T-helper 17 cell (primary cell): ENCODE measurements around the gene TMEM176B. TPM values are rescaled to one million over a fixed set of nuclear protein-coding genes. Genes with fewer than 3 reads are reported as not detected.

Experiments used
- ATAC-seq: fragments of 150-1000 bp; cut with Tn5 transposase; 2 replicates; pipeline ENCODE4 v1.10.0; 2021; ENCODE audit warnings: mild to moderate bottlenecking, moderate library complexity
- DNase-seq, 3 donors: peaks; one replicate each; pipeline versions ENCODE4 v3.0.0 to v3.0.0-alpha.2; 2020 to 2021
- H3K9me3 ChIP-seq: one replicate; pipeline ENCODE4 v1.7.0; 2013; ENCODE audit warnings: low read length, mild to moderate bottlenecking; ENCODE audit not compliant: control insufficient read depth, poor library complexity, severe bottlenecking
- H3K27ac Mint-ChIP-seq: one replicate; pipeline ENCODE4 v1.8.0; 2022; ENCODE audit warnings: mild to moderate bottlenecking, moderate library complexity, mixed read lengths
- H3K27me3 Mint-ChIP-seq: one replicate; pipeline ENCODE4 v1.8.0; 2022; ENCODE audit warnings: mixed read lengths
- H3K36me3 Mint-ChIP-seq: one replicate; pipeline ENCODE4 v1.8.0; 2022; ENCODE audit warnings: low read depth, mixed read lengths
- H3K4me1 Mint-ChIP-seq: one replicate; pipeline ENCODE4 v1.8.0; 2022; ENCODE audit warnings: mild to moderate bottlenecking, mixed read lengths
- H3K4me3 Mint-ChIP-seq: one replicate; pipeline ENCODE4 v1.8.0; 2022; ENCODE audit warnings: mild to moderate bottlenecking, moderate library complexity, mixed read lengths
- total RNA-seq, 4 donors: library from RNA in 2 of 4; stranded (reverse) in 2 of 4; gene quantifications; one replicate each; pipeline ENCODE4 v1.2.3 and lab custom pipeline; 2022 to 2026

TMEM176B gene
- total RNA-seq, 2 donors from 2014 or later, result not detected

- H3K9me3 ChIP-seq, result no peaks in the 10 kb centered on the region
- peak overlapping the region; percentile 98 for H3K4me3 Mint-ChIP-seq
- ATAC-seq (peak; percentile 51), DNase-seq (no peak)
- peak overlapping the region; percentile 98 for H3K27ac Mint-ChIP-seq
- H3K27me3 Mint-ChIP-seq, result no peaks in the 10 kb centered on the region
- peaks cover 73% of the 10 kb centered on the region for H3K4me1 Mint-ChIP-seq
- H3K36me3 Mint-ChIP-seq, result peaks cover 18% of the 10 kb centered on the region
Measured at GRCh38 chr7:150746921-150747320, 53.2 kb downstream of the TMEM176B start.

- ATAC-seq (no peak), DNase-seq (no peak)
- Mint-ChIP-seq H3K4me3 (peak overlapping the region; percentile 98), H3K36me3 (peaks cover 26% of the 10 kb centered on the region), H3K27ac (peak overlapping the region; percentile 98), H3K4me1 (peaks cover 82% of the 10 kb centered on the region), H3K27me3 (no peaks in the 10 kb centered on the region)
- H3K9me3 ChIP-seq, result no peaks in the 10 kb centered on the region
Measured at GRCh38 chr7:150745876-150746275, 54.3 kb downstream of the TMEM176B start.

- ATAC-seq (no peak), DNase-seq (no peak)
- Mint-ChIP-seq H3K27me3 (no peaks in the 10 kb centered on the region), H3K36me3 (peaks cover 34% of the 10 kb centered on the region), H3K27ac (peak overlapping the region; percentile 98), H3K4me3 (peak overlapping the region; percentile 98), H3K4me1 (peaks cover 83% of the 10 kb centered on the region)
- no peaks in the 10 kb centered on the region for H3K9me3 ChIP-seq
Measured at GRCh38 chr7:150745086-150745485, 55.1 kb downstream of the TMEM176B start.

- DNase-seq, result no peak
- no peak for ATAC-seq
- no peaks in the 10 kb centered on the region for H3K27me3 Mint-ChIP-seq
- H3K4me3 Mint-ChIP-seq, result peak overlapping the region; percentile 98
- peak overlapping the region; percentile 98 for H3K27ac Mint-ChIP-seq
- peaks cover 85% of the 10 kb centered on the region for H3K4me1 Mint-ChIP-seq
- peaks cover 37% of the 10 kb centered on the region for H3K36me3 Mint-ChIP-seq
- no peaks in the 10 kb centered on the region for H3K9me3 ChIP-seq
Measured at GRCh38 chr7:150744041-150744656, 56.0 kb downstream of the TMEM176B start.

- Mint-ChIP-seq H3K27me3 (no peaks in the 10 kb centered on the region), H3K4me3 (peak overlapping the region; percentile 98), H3K4me1 (peaks cover 74% of the 10 kb centered on the region), H3K36me3 (peaks cover 45% of the 10 kb centered on the region), H3K27ac (peak overlapping the region; percentile 98)
- no peak for ATAC-seq
- DNase-seq, result no peak
- H3K9me3 ChIP-seq, result no peaks in the 10 kb centered on the region
Measured at GRCh38 chr7:150742286-150742968, 57.7 kb downstream of the TMEM176B start.

Other genes with a start within 250 kb of the TMEM176B start
- gene GIMAP4, start 233.0 kb downstream of the TMEM176B start, total RNA-seq, result 100 to 1,000 TPM in 1 of 2 donors, 10 to 100 TPM in 1; 62.1 to 113 TPM
- 10 to 100 TPM; 25.5 to 48.3 TPM for gene GIMAP6, start 168.0 kb downstream of the TMEM176B start, total RNA-seq
- gene GIMAP2, start 114.7 kb downstream of the TMEM176B start, total RNA-seq, result 10 to 100 TPM; 53.7 to 68.2 TPM
- gene GIMAP1, start 83.8 kb downstream of the TMEM176B start, total RNA-seq, result 10 to 100 TPM; 14.1 to 23.0 TPM
- 10 to 100 TPM; 44.1 to 65.3 TPM for gene GIMAP5, start 62.9 kb downstream of the TMEM176B start, total RNA-seq
- under 1 TPM in 1 of 2 donors, not detected in 1; 0.20 TPM for gene TMEM176A, start 405 bp upstream of the TMEM176B start, total RNA-seq
- gene AOC1, start 52.2 kb upstream of the TMEM176B start, total RNA-seq, result not detected
- 1 to 10 TPM; 2.2 to 5.6 TPM for gene KCNH2, start 178.0 kb upstream of the TMEM176B start, total RNA-seq
- gene NOS3, start 190.7 kb upstream of the TMEM176B start, total RNA-seq, result 1 to 10 TPM; 9.4 to 9.6 TPM
- 10 to 100 TPM in 1 of 2 donors, 1 to 10 TPM in 1; 5.3 to 12.2 TPM for gene ATG9B, start 224.1 kb upstream of the TMEM176B start, total RNA-seq
- gene ABCB8, start 228.1 kb upstream of the TMEM176B start, total RNA-seq, result 10 to 100 TPM; 47.7 to 60.1 TPM
- gene ASIC3, start 248.2 kb upstream of the TMEM176B start, total RNA-seq, result 1 to 10 TPM; 6.7 to 9.1 TPM